GM12878 (cell line): ENCODE results near the gene KCNE4. TPM values are rescaled to one million over a fixed set of nuclear protein-coding genes. Genes with fewer than 3 reads are reported as not detected.

Source experiments
- ATAC-seq: fragments of 200-7000 bp; cut with Tn5 transposase; 3 replicates; pipeline ENCODE4 v1.9.1; 2020; ENCODE audit warnings: mild to moderate bottlenecking, moderate library complexity
- BruUV-seq: library from RNA; stranded (reverse); fragments of 400-500 nt; replicated peaks from 2 replicates; lab custom pipeline; 2021; lab: Mats Ljungman, UMichigan
- CTCF ChIA-PET: fragments of 300-600 bp; sonication (Branson Sonifier 250); formaldehyde crosslinking; extraction: SDS; loops from one replicate; lab custom pipeline; 2021; ENCODE audit warnings: inconsistent platforms; lab: Yijun Ruan, JAX
- POLR2A ChIA-PET: fragments of 350-600 bp; formaldehyde crosslinking; extraction: SDS; loops from one replicate; lab custom pipeline; 2021; ENCODE audit warnings: inconsistent platforms; lab: Charles Lee
- RAD21 ChIA-PET: fragments of 300-600 bp; sonication (Branson Sonifier 250); formaldehyde crosslinking; loops from one replicate; lab custom pipeline; 2023; ENCODE audit warnings: antibody characterized with exemption; ENCODE audit not compliant: unreplicated experiment; lab: Charles Lee
- SMC1A ChIA-PET: fragments of 300-600 bp; sonication (Branson Sonifier 250); formaldehyde crosslinking; loops from one replicate; lab custom pipeline; 2023; ENCODE audit not compliant: unreplicated experiment, uncharacterized antibody; lab: Charles Lee
- DNase-seq: peaks from one replicate; pipeline ENCODE4 v3.0.0-alpha.2; 2011; ENCODE audit warnings: low read depth, low spot score
- FAIRE-seq: peaks from 3 replicates; lab custom pipeline; 2011; peaks lifted over from hg19 to GRCh38; lab: Jason Lieb, UNC
- H2AFZ ChIP-seq: 2 replicates; pipeline ENCODE4 v1.6.0; 2011; ENCODE audit warnings: low read depth, low read length, control low read depth; ENCODE audit not compliant: control insufficient read depth
- H3K27ac ChIP-seq: 2 replicates; pipeline ENCODE4 v1.5.1; 2011; ENCODE audit warnings: control low read depth; ENCODE audit not compliant: control insufficient read depth, insufficient read depth
- H3K27me3 ChIP-seq, 2 experiments: replicated peaks in 1 of 2; 2 replicates each; pipeline versions ENCODE4 v1.6.0 to v1.6.1; 2011; ENCODE audit warnings: low read length in 1 of 2; ENCODE audit not compliant: control insufficient read depth in 2 of 2, insufficient read depth in 2 of 2
- H3K36me3 ChIP-seq, 2 experiments: 2 replicates each; pipeline ENCODE4 v1.5.1; 2011; ENCODE audit warnings: low read length in 1 of 2; ENCODE audit not compliant: control insufficient read depth in 2 of 2, insufficient read depth in 2 of 2
- H3K4me1 ChIP-seq: 2 replicates; pipeline ENCODE4 v1.6.1; 2011; ENCODE audit warnings: mild to moderate bottlenecking, low read length, moderate library complexity, mixed read lengths; ENCODE audit not compliant: control insufficient read depth, insufficient read depth
- H3K4me2 ChIP-seq: 2 replicates; pipeline ENCODE4 v1.6.0; 2011; ENCODE audit warnings: control low read depth; ENCODE audit not compliant: control insufficient read depth, insufficient read depth
- H3K4me3 ChIP-seq: fragments of 200-600 bp; sonication (generic); 2 replicates; pipeline ENCODE4 v1.5.1; 2016
- H3K79me2 ChIP-seq: 2 replicates; pipeline ENCODE4 v1.6.0; 2011; ENCODE audit warnings: low read length; ENCODE audit not compliant: control insufficient read depth, insufficient read depth
- H3K9ac ChIP-seq: 2 replicates; pipeline ENCODE4 v1.8.0; 2011; ENCODE audit warnings: low read length, control low read depth, mixed read lengths; ENCODE audit not compliant: control insufficient read depth, insufficient read depth
- H3K9me3 ChIP-seq: replicated peaks from 3 replicates; pipeline ENCODE4 v1.5.1; 2011; ENCODE audit warnings: mild to moderate bottlenecking, low read length; ENCODE audit not compliant: control insufficient read depth, insufficient read depth
- H4K20me1 ChIP-seq: 2 replicates; pipeline ENCODE4 v1.6.0; 2011; ENCODE audit not compliant: control insufficient read depth, insufficient read depth
- BHLHE40 ChIP-seq, 2 experiments: fragments of 450-650 bp in 1 of 2; IDR thresholded peaks; 2 replicates each; pipeline ENCODE4 v1.6.1; 2011 to 2017; ENCODE audit warnings: low read depth in 2 of 2, borderline replicate concordance in 1 of 2, improper control_type of control experiment in 1 of 2, low read length in 1 of 2, mild to moderate bottlenecking in 1 of 2
- HCFC1 ChIP-seq: fragments of 150-350 bp; IDR thresholded peaks from 2 replicates; pipeline ENCODE4 v1.6.1; 2014; ENCODE audit warnings: low read length
- KDM1A ChIP-seq: fragments of 200-600 bp; sonication (generic); IDR thresholded peaks from 2 replicates; pipeline ENCODE4 v1.6.1; 2016; ENCODE audit warnings: borderline replicate concordance
- MEF2A ChIP-seq: IDR thresholded peaks from 2 replicates; pipeline ENCODE4 v1.6.1; 2011; ENCODE audit warnings: low read depth, mild to moderate bottlenecking, low read length, moderate library complexity; ENCODE audit not compliant: insufficient read depth
- WGBS: methylation state at CpG from one replicate; pipeline ENCODE4 v1.1.6; 2016; ENCODE audit warnings: low lambda C conversion rate; ENCODE audit not compliant: insufficient replicate concordance, insufficient coverage; ENCODE audit errors: missing lambda C conversion rate; 5-methylcytosine and 5-hydroxymethylcytosine counted together
- in situ Hi-C: fragments of 300-500 bp; cut with MboI; formaldehyde crosslinking; loops from 9 replicates; pipeline ENCODE4 v1.14.3; 2018; ENCODE audit warnings: mixed read lengths
- intact Hi-C: fragments of 100-400 bp; cut with micrococcal nuclease; formaldehyde crosslinking; loops from one replicate; pipeline ENCODE4 v1.14.2; 2022; ENCODE audit not compliant: unreplicated experiment
- polyA plus RNA-seq, 11 experiments: library from polyadenylated mRNA; depleted of rRNA in 4 of 11; unstranded in 6 of 11; stranded (reverse) in 5 of 11; fragments of >200 nt; fragmentation: Nextera tagmentation in 4 of 11; fragmentation: Illumina TruSeq in 1 of 11; extraction: Ambion mirVana in 4 of 11; extraction: Trizol in 1 of 11; gene quantifications; 1 replicate in 1 of 11; 2 replicates in 10 of 11; pipeline versions ENCODE4 v1.2.1 to v1.2.3, GENCODE V29; 2011 to 2016; ENCODE audit warnings: inconsistent platforms in 2 of 11, missing spikeins in 2 of 11, low read depth in 1 of 11
- total RNA-seq, 4 experiments: library from RNA; depleted of rRNA in 3 of 4; stranded (reverse); fragments of >200 nt in 3 of 4; fragmentation: Illumina TruSeq in 1 of 4; extraction: Trizol in 1 of 4; gene quantifications; 2 replicates each; pipeline versions ENCODE4 v1.2.1 to v1.2.3, GENCODE V29; 2013 to 2021
- TF ChIP-seq, protein P1 (sequence below): fragments of 450-650 bp; conservative IDR thresholded peaks from 2 replicates; pipeline ENCODE4 v1.6.1; 2017; ENCODE audit warnings: mild to moderate bottlenecking, moderate library complexity

The KCNE4 gene
- total and polyA plus RNA-seq, 10 of the 15 experiments (the other 5 are each of a cell fraction or from before 2014, with no cell fraction given), result 0.30 TPM; not detected in 9

DNA sequence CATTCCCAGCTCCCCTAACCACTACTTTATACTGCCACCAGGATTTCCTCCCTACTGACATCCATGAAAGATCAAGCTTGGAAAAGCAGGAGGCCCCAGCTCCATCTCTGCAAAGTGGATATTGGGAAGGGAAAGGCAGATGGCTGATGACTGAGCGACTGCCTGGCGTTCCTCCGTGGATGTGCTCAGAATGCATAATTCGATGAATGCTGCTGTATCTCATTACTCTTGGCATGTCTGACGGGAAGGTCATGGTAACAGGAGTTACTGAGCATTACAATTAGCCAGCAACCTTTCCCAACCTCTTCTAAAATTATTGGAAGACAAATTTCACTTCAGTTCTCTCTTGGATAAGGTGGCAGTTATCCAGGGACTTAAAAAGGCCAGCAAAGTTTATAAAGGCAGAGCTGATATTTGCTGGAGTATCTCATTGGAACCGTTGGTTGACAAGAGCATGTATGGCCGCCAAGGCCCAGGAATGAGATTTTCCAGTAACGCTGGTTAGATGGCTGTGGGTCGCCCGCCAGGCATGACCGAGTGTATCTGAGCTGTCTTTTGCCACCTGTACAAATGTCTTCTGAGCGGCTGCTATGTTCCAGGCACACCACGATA lies 34.5 kb downstream of the KCNE4 start:
- Histone ChIP-seq H3K4me2 (no peak overlapping the region), H3K4me1 (no peaks in the 10 kb centered on the region), H3K9ac (no peak overlapping the region), H2AFZ (no peak overlapping the region), H3K79me2 (no peaks in the 10 kb centered on the region), H3K4me3 (no peak overlapping the region), H3K27me3 (no peaks in the 10 kb centered on the region), H3K27ac (no peak overlapping the region), H3K36me3 (no peaks in the 10 kb centered on the region), H3K9me3 (no peaks in the 10 kb centered on the region; the same call in 2 of the 3 replicates), H4K20me1 (no peaks in the 10 kb centered on the region)
- ChIA-PET SMC1A (no interaction called here), CTCF (no interaction called here), RAD21 (no interaction called here), POLR2A (no interaction called here)
- intact Hi-C loops, result no loop called here
- DNase-seq, result no peak
- FAIRE-seq, result no peak
- TF ChIP-seq KDM1A, result no peak
- ATAC-seq, result no peak
- in situ Hi-C loops, result no loop called here
- BruUV-seq, result no TSS peak
- 34% methylated on average over 13 of the region's 13 CpGs for WGBS

DNA sequence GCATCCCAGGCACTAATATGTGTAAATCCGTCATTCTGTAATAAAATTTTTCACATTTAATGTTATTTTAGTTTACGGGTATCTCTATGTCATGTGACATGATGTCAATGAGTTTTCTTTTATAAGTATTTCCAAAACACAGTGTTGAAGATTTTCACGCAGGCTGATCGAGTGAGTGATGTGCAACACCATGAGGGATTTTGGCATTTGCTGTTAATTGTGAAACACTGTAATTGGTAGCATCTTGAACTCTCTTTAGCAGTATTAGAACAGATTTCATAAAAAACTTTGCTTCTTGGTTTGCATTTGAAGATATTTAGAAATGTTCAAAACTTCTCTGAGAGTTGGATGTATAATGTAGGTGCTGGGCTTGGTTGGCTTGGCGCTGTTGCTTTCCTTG lies 35.5 kb downstream of the KCNE4 start:
- CTCF ChIA-PET, result no interaction called here
- Histone ChIP-seq H4K20me1 (no peaks in the 10 kb centered on the region), H3K4me3 (no peak overlapping the region), H3K27me3 (no peaks in the 10 kb centered on the region), H3K36me3 (no peaks in the 10 kb centered on the region), H3K27ac (no peak overlapping the region), H2AFZ (no peak overlapping the region), H3K4me1 (no peaks in the 10 kb centered on the region)
- DNase-seq (no peak), ATAC-seq (no peak)
- in situ Hi-C loops (no loop called here), intact Hi-C loops (no loop called here)
- no TSS peak for BruUV-seq
- TF ChIP-seq MEF2A (no peak), HCFC1 (no peak), BHLHE40 (IDR thresholded peaks at IDR 0.05; ENCODE audit: borderline replicate concordance in 1 of 2, low read depth in 2 of 2, low read length in 1 of 2) (no peak)
- TF ChIP-seq, protein P1, sequence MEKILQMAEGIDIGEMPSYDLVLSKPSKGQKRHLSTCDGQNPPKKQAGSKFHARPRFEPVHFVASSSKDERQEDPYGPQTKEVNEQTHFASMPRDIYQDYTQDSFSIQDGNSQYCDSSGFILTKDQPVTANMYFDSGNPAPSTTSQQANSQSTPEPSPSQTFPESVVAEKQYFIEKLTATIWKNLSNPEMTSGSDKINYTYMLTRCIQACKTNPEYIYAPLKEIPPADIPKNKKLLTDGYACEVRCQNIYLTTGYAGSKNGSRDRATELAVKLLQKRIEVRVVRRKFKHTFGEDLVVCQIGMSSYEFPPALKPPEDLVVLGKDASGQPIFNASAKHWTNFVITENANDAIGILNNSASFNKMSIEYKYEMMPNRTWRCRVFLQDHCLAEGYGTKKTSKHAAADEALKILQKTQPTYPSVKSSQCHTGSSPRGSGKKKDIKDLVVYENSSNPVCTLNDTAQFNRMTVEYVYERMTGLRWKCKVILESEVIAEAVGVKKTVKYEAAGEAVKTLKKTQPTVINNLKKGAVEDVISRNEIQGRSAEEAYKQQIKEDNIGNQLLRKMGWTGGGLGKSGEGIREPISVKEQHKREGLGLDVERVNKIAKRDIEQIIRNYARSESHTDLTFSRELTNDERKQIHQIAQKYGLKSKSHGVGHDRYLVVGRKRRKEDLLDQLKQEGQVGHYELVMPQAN, result no peak
- TF ChIP-seq, all 136 proteins: peak for 0
- Histone ChIP-seq H3K9me3 (no peaks in the 10 kb centered on the region; the same call in 2 of the 3 replicates), H3K9ac (no peak overlapping the region), H3K79me2 (no peaks in the 10 kb centered on the region), H3K4me2 (no peak overlapping the region)
- 68% methylated on average over 5 of the region's 5 CpGs for WGBS
- ChIA-PET POLR2A (no interaction called here), RAD21 (no interaction called here), SMC1A (no interaction called here)
- FAIRE-seq, result no peak
